Lung (tissue), 12 donors: Measurements from ENCODE around the gene VTCN1. TPM values are rescaled to one million over a fixed set of nuclear protein-coding genes. Genes with fewer than 3 reads are reported as not detected.

Experiments used
- ATAC-seq: fragments of 200-7000 bp; cut with Tn5 transposase; one replicate; pipeline ENCODE4 v1.9.1; 2020; ENCODE audit warnings: moderate number of reproducible peaks; ENCODE audit not compliant: insufficient read depth, low FRiP score
- DNase-seq, 3 donors: peaks; one replicate each; pipeline ENCODE4 v3.0.0-alpha.2; 2013 to 2017
- H3K27ac ChIP-seq, 2 donors: one replicate each; pipeline ENCODE4 v1.5.1; 2013; ENCODE audit warnings: mild to moderate bottlenecking in 2 of 2, moderate library complexity in 2 of 2, control low read depth in 1 of 2, inconsistent platforms in 1 of 2, low read depth in 1 of 2, low read length in 1 of 2
- H3K27me3 ChIP-seq, 3 donors: one replicate each; pipeline ENCODE4 v1.5.1; 2013; ENCODE audit warnings: low read length in 2 of 3; ENCODE audit not compliant: control insufficient read depth in 3 of 3, insufficient read depth in 3 of 3
- H3K36me3 ChIP-seq, 4 donors: one replicate each; pipeline ENCODE4 v1.5.1; 2013; ENCODE audit warnings: low read length in 4 of 4, mild to moderate bottlenecking in 1 of 4, moderate library complexity in 1 of 4; ENCODE audit not compliant: control insufficient read depth in 4 of 4, insufficient read depth in 4 of 4
- H3K4me1 ChIP-seq, 5 donors: one replicate each; pipeline ENCODE4 v1.5.1; 2013; ENCODE audit warnings: low read length in 5 of 5, mild to moderate bottlenecking in 2 of 5, moderate library complexity in 1 of 5; ENCODE audit not compliant: control insufficient read depth in 5 of 5, insufficient read depth in 5 of 5
- H3K4me3 ChIP-seq: one replicate; pipeline ENCODE4 v1.5.1; 2013; ENCODE audit warnings: mild to moderate bottlenecking, control low read depth, moderate library complexity
- H3K9ac ChIP-seq, 2 donors: one replicate each; pipeline ENCODE4 v1.5.1; 2013; ENCODE audit warnings: low read length in 2 of 2, control low read depth in 1 of 2; ENCODE audit not compliant: insufficient read depth in 1 of 2
- H3K9me3 ChIP-seq, 4 donors: one replicate each; pipeline ENCODE4 v1.5.1; 2013; ENCODE audit warnings: low read length in 3 of 4, mild to moderate bottlenecking in 1 of 4, moderate library complexity in 1 of 4; ENCODE audit not compliant: control insufficient read depth in 4 of 4, insufficient read depth in 3 of 4
- WGBS, 2 donors: extraction: QIAGEN DNeasy Blood & Tissue Kit; methylation state at CpG; one replicate each; pipeline ENCODE4 v1.1.7; 2013; 5-methylcytosine and 5-hydroxymethylcytosine counted together
- polyA plus RNA-seq, 2 donors: library from polyadenylated mRNA; stranded (reverse); fragments of 200-250 nt; gene quantifications; one replicate each; pipeline ENCODE4 v1.2.1, GENCODE V29; 2013
- total RNA-seq, 2 donors: library from RNA; depleted of rRNA in 1 of 2; stranded (reverse); fragments of >200 nt in 1 of 2; gene quantifications; one replicate each; pipeline ENCODE4 v1.2.1, GENCODE V29; 2014 to 2021
- TF ChIP-seq, protein P1 (sequence below): IDR thresholded peaks from 2 replicates; pipeline ENCODE4 v1.5.1; 2012; ENCODE audit warnings: mild to moderate bottlenecking; ENCODE audit errors: control extremely low read depth, extremely low read depth
- donor health status: control.
- donor health status: control.
- donor health status: Bipolar disorder and iron deficiency.
- donor health status: healthy.
- donor health status: DM: yes; HTN: yes; CAD: no.

The VTCN1 gene
- total and polyA plus RNA-seq, 4 donors, result 0.45 to 3.9 (median 1.9) TPM

- TF ChIP-seq, protein P1, sequence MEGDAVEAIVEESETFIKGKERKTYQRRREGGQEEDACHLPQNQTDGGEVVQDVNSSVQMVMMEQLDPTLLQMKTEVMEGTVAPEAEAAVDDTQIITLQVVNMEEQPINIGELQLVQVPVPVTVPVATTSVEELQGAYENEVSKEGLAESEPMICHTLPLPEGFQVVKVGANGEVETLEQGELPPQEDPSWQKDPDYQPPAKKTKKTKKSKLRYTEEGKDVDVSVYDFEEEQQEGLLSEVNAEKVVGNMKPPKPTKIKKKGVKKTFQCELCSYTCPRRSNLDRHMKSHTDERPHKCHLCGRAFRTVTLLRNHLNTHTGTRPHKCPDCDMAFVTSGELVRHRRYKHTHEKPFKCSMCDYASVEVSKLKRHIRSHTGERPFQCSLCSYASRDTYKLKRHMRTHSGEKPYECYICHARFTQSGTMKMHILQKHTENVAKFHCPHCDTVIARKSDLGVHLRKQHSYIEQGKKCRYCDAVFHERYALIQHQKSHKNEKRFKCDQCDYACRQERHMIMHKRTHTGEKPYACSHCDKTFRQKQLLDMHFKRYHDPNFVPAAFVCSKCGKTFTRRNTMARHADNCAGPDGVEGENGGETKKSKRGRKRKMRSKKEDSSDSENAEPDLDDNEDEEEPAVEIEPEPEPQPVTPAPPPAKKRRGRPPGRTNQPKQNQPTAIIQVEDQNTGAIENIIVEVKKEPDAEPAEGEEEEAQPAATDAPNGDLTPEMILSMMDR, result no peak
- Histone ChIP-seq H3K27me3 (no peaks in the 10 kb centered on the region), H3K27ac (no peak overlapping the region), H3K36me3 (no peaks in the 10 kb centered on the region), H3K4me3 (no peak overlapping the region), H3K4me1 (peaks cover 0 to 8% (median 0%) of the 10 kb centered on the region in 5 donors), H3K9me3 (peaks cover 0 to 4% (median 0%) of the 10 kb centered on the region in 4 donors), H3K9ac (no peak overlapping the region)
- WGBS, 2 donors, result 86 to 88% methylated on average over 6 of the region's 6 CpGs
- DNase-seq (no peak), ATAC-seq (no peak)
Measured at GRCh38 chr1:117176579-117176978, 34.1 kb downstream of the VTCN1 start.

DNA sequence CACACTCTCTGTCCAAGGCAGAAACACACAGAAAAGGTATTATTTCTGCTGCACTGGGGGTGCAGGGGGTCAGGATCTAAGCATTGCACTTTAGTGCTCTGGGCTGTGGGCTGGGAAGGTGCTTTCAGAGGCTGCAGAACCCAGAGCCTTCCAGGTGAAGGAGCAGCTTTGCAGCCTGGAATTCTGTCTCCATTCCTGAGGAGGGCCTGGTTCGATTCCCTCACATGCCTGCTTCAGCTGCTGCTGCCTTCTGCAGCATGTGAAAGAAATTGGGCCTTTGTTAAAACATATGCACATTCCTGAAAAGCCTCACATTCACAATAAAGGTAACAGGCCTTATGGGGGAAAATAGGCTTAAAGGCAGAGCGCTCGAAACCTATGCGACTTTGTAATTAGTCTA, 35.9 kb downstream of the VTCN1 start:
- peaks cover 0 to 4% (median 0%) of the 10 kb centered on the region in 4 donors for H3K9me3 ChIP-seq
- no peak overlapping the region for H3K4me3 ChIP-seq
- TF ChIP-seq, protein P1, result no peak
- DNase-seq (no peak), ATAC-seq (no peak)
- no peaks in the 10 kb centered on the region for H3K36me3 ChIP-seq
- H3K9ac ChIP-seq, result no peak overlapping the region
- 96 to 98% methylated on average over 4 of the region's 4 CpGs for WGBS, 2 donors
- peaks cover 0 to 1% (median 0%) of the 10 kb centered on the region in 5 donors for H3K4me1 ChIP-seq
- no peak overlapping the region for H3K27ac ChIP-seq
- H3K27me3 ChIP-seq, result no peaks in the 10 kb centered on the region

- TF ChIP-seq, protein P1, result no peak
- WGBS, 2 donors, result 73 to 80% methylated on average over 6 of the region's 6 CpGs
Measured at GRCh38 chr1:117173691-117174090, 37.0 kb downstream of the VTCN1 start.

DNA sequence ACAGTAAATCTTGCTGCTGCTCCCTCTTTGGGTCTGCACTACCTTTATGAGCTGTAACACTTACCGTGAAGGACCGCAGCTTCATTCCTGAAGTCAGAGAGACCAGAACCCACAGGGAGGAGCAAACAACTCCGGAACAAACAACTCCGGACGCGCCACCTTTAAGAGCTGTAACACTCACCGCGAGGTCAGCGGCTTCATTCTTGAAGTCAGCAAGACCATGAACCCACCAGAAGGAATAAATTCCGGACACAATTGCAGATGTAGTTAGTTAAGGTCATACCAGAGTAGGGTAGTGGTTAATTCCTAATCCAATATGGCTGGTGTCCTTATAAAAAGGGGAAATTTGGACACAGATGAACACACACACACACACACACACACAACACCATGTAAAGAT, 37.7 kb downstream of the VTCN1 start:
- Histone ChIP-seq H3K27me3 (no peaks in the 10 kb centered on the region), H3K4me3 (no peak overlapping the region), H3K27ac (no peak overlapping the region), H3K9ac (no peak overlapping the region), H3K4me1 (peaks cover 0 to 1% (median 0%) of the 10 kb centered on the region in 5 donors), H3K9me3 (peaks cover 0 to 4% (median 0%) of the 10 kb centered on the region in 4 donors), H3K36me3 (no peaks in the 10 kb centered on the region)
- WGBS, 2 donors, result 94% methylated on average over 10 of the region's 10 CpGs
- no peak for DNase-seq
- TF ChIP-seq, protein P1, result no peak
- ATAC-seq, result no peak

More at GRCh38 chr1:117173691-117174090, 37.0 kb downstream of the VTCN1 start:
- Histone ChIP-seq H3K27me3 (no peaks in the 10 kb centered on the region), H3K4me3 (no peak overlapping the region), H3K9me3 (peaks cover 0 to 4% (median 0%) of the 10 kb centered on the region in 4 donors), H3K9ac (no peak overlapping the region), H3K4me1 (peaks cover 0 to 1% (median 0%) of the 10 kb centered on the region in 5 donors), H3K27ac (no peak overlapping the region), H3K36me3 (no peaks in the 10 kb centered on the region)
- DNase-seq (no peak), ATAC-seq (no peak)
